Activated naive CD8-positive, alpha-beta T cell treated with anti-CD3 and anti-CD28 coated beads for 36 hours (primary cell): Measurements from ENCODE around the gene MICAL2. TPM values are rescaled to one million over a fixed set of nuclear protein-coding genes. Genes with fewer than 3 reads are reported as not detected.

Experiments used
- DNase-seq: peaks from one replicate; pipeline ENCODE4 v3.0.0; 2021
- H3K27ac Mint-ChIP-seq: one replicate; pipeline ENCODE4 v1.8.0; 2022; ENCODE audit warnings: mild to moderate bottlenecking, moderate library complexity, mixed read lengths
- H3K27me3 Mint-ChIP-seq: one replicate; pipeline ENCODE4 v1.8.0; 2022; ENCODE audit warnings: mild to moderate bottlenecking, mixed read lengths
- H3K36me3 Mint-ChIP-seq: one replicate; pipeline ENCODE4 v1.8.0; 2021; ENCODE audit warnings: mild to moderate bottlenecking, mixed read lengths
- H3K4me1 Mint-ChIP-seq: one replicate; pipeline ENCODE4 v1.8.0; 2021; ENCODE audit warnings: mixed read lengths
- H3K4me3 Mint-ChIP-seq: one replicate; pipeline ENCODE4 v1.8.0; 2022; ENCODE audit warnings: mild to moderate bottlenecking, moderate library complexity, mixed read lengths
- H3K9me3 Mint-ChIP-seq: one replicate; pipeline ENCODE4 v1.8.0; 2022; ENCODE audit warnings: mixed read lengths
- total RNA-seq, 2 experiments: library from RNA; stranded (reverse); gene quantifications; one replicate each; pipeline ENCODE4 v1.2.3, GENCODE V29; 2021

Gene MICAL2
- total RNA-seq, 2 experiments from 2014 or later, result 54.4 to 59.7 TPM

- no peaks in the 10 kb centered on the region for H3K36me3 Mint-ChIP-seq
- no peaks in the 10 kb centered on the region for H3K9me3 Mint-ChIP-seq
- no peak overlapping the region for H3K27ac Mint-ChIP-seq
- no peaks in the 10 kb centered on the region for H3K27me3 Mint-ChIP-seq
- H3K4me1 Mint-ChIP-seq, result peaks cover 2% of the 10 kb centered on the region
- DNase-seq, result no peak
- no peak overlapping the region for H3K4me3 Mint-ChIP-seq
These were observed 178.7 kb downstream of the MICAL2 start for GRCh38 chr11:12288931-12289666.

GRCh38 chr11:12289667-12290476, 179.5 kb downstream of the MICAL2 start:
- no peak overlapping the region for H3K27ac Mint-ChIP-seq
- H3K27me3 Mint-ChIP-seq, result no peaks in the 10 kb centered on the region
- no peaks in the 10 kb centered on the region for H3K9me3 Mint-ChIP-seq
- no peak for DNase-seq
- no peaks in the 10 kb centered on the region for H3K36me3 Mint-ChIP-seq
- H3K4me1 Mint-ChIP-seq, result peaks cover 2% of the 10 kb centered on the region
- H3K4me3 Mint-ChIP-seq, result no peak overlapping the region

- Mint-ChIP-seq H3K9me3 (no peaks in the 10 kb centered on the region), H3K27ac (no peak overlapping the region), H3K4me1 (peaks cover 2% of the 10 kb centered on the region), H3K4me3 (no peak overlapping the region), H3K27me3 (no peaks in the 10 kb centered on the region), H3K36me3 (no peaks in the 10 kb centered on the region)
- DNase-seq, result no peak
These were observed 180.1 kb downstream of the MICAL2 start for GRCh38 chr11:12290477-12290922.

GRCh38 chr11:12291313-12291712, 180.9 kb downstream of the MICAL2 start:
- Mint-ChIP-seq H3K4me1 (peaks cover 2% of the 10 kb centered on the region), H3K36me3 (no peaks in the 10 kb centered on the region)

GRCh38 chr11:12291766-12292165, 181.4 kb downstream of the MICAL2 start:
- no peaks in the 10 kb centered on the region for H3K27me3 Mint-ChIP-seq
- DNase-seq, result no peak

More at GRCh38 chr11:12291313-12291712, 180.9 kb downstream of the MICAL2 start:
- Mint-ChIP-seq H3K27ac (no peak overlapping the region), H3K27me3 (no peaks in the 10 kb centered on the region), H3K9me3 (no peaks in the 10 kb centered on the region), H3K4me3 (no peak overlapping the region)
- DNase-seq, result no peak

GRCh38 chr11:12292766-12293165, 182.4 kb downstream of the MICAL2 start:
- H3K4me3 Mint-ChIP-seq, result no peak overlapping the region
- no peaks in the 10 kb centered on the region for H3K36me3 Mint-ChIP-seq
- peaks cover 2% of the 10 kb centered on the region for H3K4me1 Mint-ChIP-seq
- no peak for DNase-seq
- H3K27me3 Mint-ChIP-seq, result no peaks in the 10 kb centered on the region
- H3K9me3 Mint-ChIP-seq, result no peaks in the 10 kb centered on the region
- no peak overlapping the region for H3K27ac Mint-ChIP-seq

More at GRCh38 chr11:12291766-12292165, 181.4 kb downstream of the MICAL2 start:
- Mint-ChIP-seq H3K4me3 (no peak overlapping the region), H3K9me3 (no peaks in the 10 kb centered on the region), H3K27ac (no peak overlapping the region), H3K4me1 (peaks cover 2% of the 10 kb centered on the region), H3K36me3 (no peaks in the 10 kb centered on the region)

- Mint-ChIP-seq H3K36me3 (no peaks in the 10 kb centered on the region), H3K27ac (no peak overlapping the region), H3K9me3 (peaks cover 2% of the 10 kb centered on the region), H3K4me1 (peaks cover 2% of the 10 kb centered on the region), H3K27me3 (no peaks in the 10 kb centered on the region), H3K4me3 (no peak overlapping the region)
- DNase-seq, result no peak
These were observed 183.1 kb downstream of the MICAL2 start for GRCh38 chr11:12293486-12293885.

- Mint-ChIP-seq H3K27me3 (no peaks in the 10 kb centered on the region), H3K36me3 (no peaks in the 10 kb centered on the region), H3K4me1 (peaks cover 2% of the 10 kb centered on the region), H3K9me3 (peaks cover 10% of the 10 kb centered on the region), H3K4me3 (no peak overlapping the region), H3K27ac (no peak overlapping the region)
- DNase-seq, result no peak
These were observed 184.2 kb downstream of the MICAL2 start for GRCh38 chr11:12294613-12295012.

GRCh38 chr11:12295943-12296342, 185.6 kb downstream of the MICAL2 start:
- no peaks in the 10 kb centered on the region for H3K36me3 Mint-ChIP-seq
- H3K27me3 Mint-ChIP-seq, result no peaks in the 10 kb centered on the region
- peaks cover 11% of the 10 kb centered on the region for H3K9me3 Mint-ChIP-seq

GRCh38 chr11:12298610-12299009, 188.2 kb downstream of the MICAL2 start:
- Mint-ChIP-seq H3K9me3 (peaks cover 11% of the 10 kb centered on the region), H3K4me1 (no peaks in the 10 kb centered on the region), H3K36me3 (no peaks in the 10 kb centered on the region), H3K4me3 (no peak overlapping the region), H3K27me3 (no peaks in the 10 kb centered on the region), H3K27ac (no peak overlapping the region)
- DNase-seq, result no peak

More at GRCh38 chr11:12295943-12296342, 185.6 kb downstream of the MICAL2 start:
- no peak for DNase-seq
- H3K27ac Mint-ChIP-seq, result no peak overlapping the region
- no peaks in the 10 kb centered on the region for H3K4me1 Mint-ChIP-seq
- no peak overlapping the region for H3K4me3 Mint-ChIP-seq

GRCh38 chr11:12301379-12301778, 191.0 kb downstream of the MICAL2 start:
- H3K4me1 Mint-ChIP-seq, result no peaks in the 10 kb centered on the region
- no peaks in the 10 kb centered on the region for H3K36me3 Mint-ChIP-seq
- peaks cover 11% of the 10 kb centered on the region for H3K9me3 Mint-ChIP-seq
- no peak overlapping the region for H3K4me3 Mint-ChIP-seq
- H3K27ac Mint-ChIP-seq, result no peak overlapping the region
- H3K27me3 Mint-ChIP-seq, result no peaks in the 10 kb centered on the region
- DNase-seq, result no peak

- Mint-ChIP-seq H3K4me3 (no peak overlapping the region), H3K27ac (no peak overlapping the region)
These were observed 193.2 kb downstream of the MICAL2 start for GRCh38 chr11:12303421-12304149.

GRCh38 chr11:12306830-12307229, 196.4 kb downstream of the MICAL2 start:
- Mint-ChIP-seq H3K36me3 (no peaks in the 10 kb centered on the region), H3K27ac (no peak overlapping the region), H3K4me3 (no peak overlapping the region), H3K9me3 (peaks cover 9% of the 10 kb centered on the region), H3K4me1 (no peaks in the 10 kb centered on the region), H3K27me3 (no peaks in the 10 kb centered on the region)
- no peak for DNase-seq

More at GRCh38 chr11:12303421-12304149, 193.2 kb downstream of the MICAL2 start:
- H3K9me3 Mint-ChIP-seq, result peaks cover 8% of the 10 kb centered on the region
- H3K27me3 Mint-ChIP-seq, result no peaks in the 10 kb centered on the region
- no peaks in the 10 kb centered on the region for H3K4me1 Mint-ChIP-seq
- DNase-seq, result no peak
- H3K36me3 Mint-ChIP-seq, result no peaks in the 10 kb centered on the region

- Mint-ChIP-seq H3K27ac (no peak overlapping the region), H3K4me3 (no peak overlapping the region), H3K27me3 (peaks cover 3% of the 10 kb centered on the region), H3K36me3 (peaks cover 2% of the 10 kb centered on the region), H3K4me1 (no peaks in the 10 kb centered on the region), H3K9me3 (peaks cover 17% of the 10 kb centered on the region)
- no peak for DNase-seq
These were observed 201.7 kb downstream of the MICAL2 start for GRCh38 chr11:12312132-12312531.
